GM12878 (cell line): Measurements from ENCODE around the gene SPRY1. TPM values are rescaled to one million over a fixed set of nuclear protein-coding genes. Genes with fewer than 3 reads are reported as not detected.

Source experiments
- ATAC-seq: fragments of 200-7000 bp; cut with Tn5 transposase; 3 replicates; pipeline ENCODE4 v1.9.1; 2020; ENCODE audit warnings: mild to moderate bottlenecking, moderate library complexity
- BruUV-seq: library from RNA; stranded (reverse); fragments of 400-500 nt; replicated peaks from 2 replicates; lab custom pipeline; 2021; lab: Mats Ljungman, UMichigan
- CTCF ChIA-PET: fragments of 300-600 bp; sonication (Branson Sonifier 250); formaldehyde crosslinking; extraction: SDS; loops from one replicate; lab custom pipeline; 2021; ENCODE audit warnings: inconsistent platforms; lab: Yijun Ruan, JAX
- POLR2A ChIA-PET: fragments of 350-600 bp; formaldehyde crosslinking; extraction: SDS; loops from one replicate; lab custom pipeline; 2021; ENCODE audit warnings: inconsistent platforms; lab: Charles Lee
- RAD21 ChIA-PET: fragments of 300-600 bp; sonication (Branson Sonifier 250); formaldehyde crosslinking; loops from one replicate; lab custom pipeline; 2023; ENCODE audit warnings: antibody characterized with exemption; ENCODE audit not compliant: unreplicated experiment; lab: Charles Lee
- SMC1A ChIA-PET: fragments of 300-600 bp; sonication (Branson Sonifier 250); formaldehyde crosslinking; loops from one replicate; lab custom pipeline; 2023; ENCODE audit not compliant: unreplicated experiment, uncharacterized antibody; lab: Charles Lee
- DNase-seq: peaks from one replicate; pipeline ENCODE4 v3.0.0-alpha.2; 2011; ENCODE audit warnings: low read depth, low spot score
- FAIRE-seq: peaks from 3 replicates; lab custom pipeline; 2011; peaks lifted over from hg19 to GRCh38; lab: Jason Lieb, UNC
- H2AFZ ChIP-seq: 2 replicates; pipeline ENCODE4 v1.6.0; 2011; ENCODE audit warnings: low read depth, low read length, control low read depth; ENCODE audit not compliant: control insufficient read depth
- H3K27ac ChIP-seq: 2 replicates; pipeline ENCODE4 v1.5.1; 2011; ENCODE audit warnings: control low read depth; ENCODE audit not compliant: control insufficient read depth, insufficient read depth
- H3K27me3 ChIP-seq, 2 experiments: replicated peaks in 1 of 2; 2 replicates each; pipeline versions ENCODE4 v1.6.0 to v1.6.1; 2011; ENCODE audit warnings: low read length in 1 of 2; ENCODE audit not compliant: control insufficient read depth in 2 of 2, insufficient read depth in 2 of 2
- H3K36me3 ChIP-seq, 2 experiments: 2 replicates each; pipeline ENCODE4 v1.5.1; 2011; ENCODE audit warnings: low read length in 1 of 2; ENCODE audit not compliant: control insufficient read depth in 2 of 2, insufficient read depth in 2 of 2
- H3K4me1 ChIP-seq: 2 replicates; pipeline ENCODE4 v1.6.1; 2011; ENCODE audit warnings: mild to moderate bottlenecking, low read length, moderate library complexity, mixed read lengths; ENCODE audit not compliant: control insufficient read depth, insufficient read depth
- H3K4me2 ChIP-seq: 2 replicates; pipeline ENCODE4 v1.6.0; 2011; ENCODE audit warnings: control low read depth; ENCODE audit not compliant: control insufficient read depth, insufficient read depth
- H3K4me3 ChIP-seq: fragments of 200-600 bp; sonication (generic); 2 replicates; pipeline ENCODE4 v1.5.1; 2016
- H3K79me2 ChIP-seq: 2 replicates; pipeline ENCODE4 v1.6.0; 2011; ENCODE audit warnings: low read length; ENCODE audit not compliant: control insufficient read depth, insufficient read depth
- H3K9ac ChIP-seq: 2 replicates; pipeline ENCODE4 v1.8.0; 2011; ENCODE audit warnings: low read length, control low read depth, mixed read lengths; ENCODE audit not compliant: control insufficient read depth, insufficient read depth
- H3K9me3 ChIP-seq: replicated peaks from 3 replicates; pipeline ENCODE4 v1.5.1; 2011; ENCODE audit warnings: mild to moderate bottlenecking, low read length; ENCODE audit not compliant: control insufficient read depth, insufficient read depth
- H4K20me1 ChIP-seq: 2 replicates; pipeline ENCODE4 v1.6.0; 2011; ENCODE audit not compliant: control insufficient read depth, insufficient read depth
- PKNOX1 ChIP-seq: fragments of 450-650 bp; IDR thresholded peaks from 2 replicates; pipeline ENCODE4 v1.6.1; 2016; ENCODE audit warnings: mild to moderate bottlenecking
- RUNX3 ChIP-seq: IDR thresholded peaks from 2 replicates; pipeline ENCODE4 v1.6.1; 2012; ENCODE audit warnings: low read length, inconsistent platforms
- ZNF592 ChIP-seq: fragments of 450-650 bp; IDR thresholded peaks from 2 replicates; pipeline ENCODE4 v1.6.1; 2017; ENCODE audit warnings: mild to moderate bottlenecking, moderate library complexity
- WGBS: methylation state at CpG from one replicate; pipeline ENCODE4 v1.1.6; 2016; ENCODE audit warnings: low lambda C conversion rate; ENCODE audit not compliant: insufficient replicate concordance, insufficient coverage; ENCODE audit errors: missing lambda C conversion rate; 5-methylcytosine and 5-hydroxymethylcytosine counted together
- in situ Hi-C: fragments of 300-500 bp; cut with MboI; formaldehyde crosslinking; loops from 9 replicates; pipeline ENCODE4 v1.14.3; 2018; ENCODE audit warnings: mixed read lengths
- intact Hi-C: fragments of 100-400 bp; cut with micrococcal nuclease; formaldehyde crosslinking; loops from one replicate; pipeline ENCODE4 v1.14.2; 2022; ENCODE audit not compliant: unreplicated experiment
- polyA plus RNA-seq, 11 experiments: library from polyadenylated mRNA; depleted of rRNA in 4 of 11; unstranded in 6 of 11; stranded (reverse) in 5 of 11; fragments of >200 nt; fragmentation: Nextera tagmentation in 4 of 11; fragmentation: Illumina TruSeq in 1 of 11; extraction: Ambion mirVana in 4 of 11; extraction: Trizol in 1 of 11; gene quantifications; 1 replicate in 1 of 11; 2 replicates in 10 of 11; pipeline versions ENCODE4 v1.2.1 to v1.2.3, GENCODE V29; 2011 to 2016; ENCODE audit warnings: inconsistent platforms in 2 of 11, missing spikeins in 2 of 11, low read depth in 1 of 11
- total RNA-seq, 4 experiments: library from RNA; depleted of rRNA in 3 of 4; stranded (reverse); fragments of >200 nt in 3 of 4; fragmentation: Illumina TruSeq in 1 of 4; extraction: Trizol in 1 of 4; gene quantifications; 2 replicates each; pipeline versions ENCODE4 v1.2.1 to v1.2.3, GENCODE V29; 2013 to 2021

SPRY1 gene
- total and polyA plus RNA-seq, 10 of the 15 experiments (the other 5 are each of a cell fraction or from before 2014, with no cell fraction given), result 0.05 to 5.7 (median 0.23) TPM; not detected in 2

- no peak for TF ChIP-seq ZNF592
Measured at GRCh38 chr4:123356921-123357320, 39.7 kb upstream of the SPRY1 start (continued).

- H3K27ac ChIP-seq, result no peak overlapping the region
- H4K20me1 ChIP-seq, result no peaks in the 10 kb centered on the region
- TF ChIP-seq RUNX3 (no peak), PKNOX1 (0 out of 2 replicates have a peak, but pooled peaks have one; percentile 18)
- DNase-seq (no peak), FAIRE-seq (no peak), ATAC-seq (no peak)
- ChIA-PET POLR2A (no interaction called here), SMC1A (interaction anchor here (0.5 to 1.7 kb wide), 8 partner anchors 9 to 963 kb away, joined by 3 to 5 read pairs (median 3); no protein-coding TSS in a partner anchor), RAD21 (interaction anchor here (1.7 kb wide), 1 partner anchor 27 kb away, joined by 3 read pairs; no protein-coding TSS in a partner anchor), CTCF (interaction anchor here (0.8 to 1.4 kb wide), 2 partner anchors 19 to 301 kb away, joined by 3 to 4 read pairs; no protein-coding TSS in a partner anchor)
- H2AFZ ChIP-seq, result no peak overlapping the region; the same call in 1 of the 2 replicates
- H3K79me2 ChIP-seq, result no peaks in the 10 kb centered on the region
- no peaks in the 10 kb centered on the region for H3K27me3 ChIP-seq
- BruUV-seq, result no TSS peak
- intact Hi-C loops, result no loop called here
- no peak overlapping the region for H3K9ac ChIP-seq
- H3K36me3 ChIP-seq, result no peaks in the 10 kb centered on the region
- peaks cover 5% of the 10 kb centered on the region for H3K4me1 ChIP-seq
- H3K4me3 ChIP-seq, result no peak overlapping the region
- no peaks in the 10 kb centered on the region for H3K9me3 ChIP-seq
- WGBS, result 16% methylated on average over 5 of the region's 5 CpGs
- no peak overlapping the region for H3K4me2 ChIP-seq
- in situ Hi-C loops, result no loop called here
Measured at GRCh38 chr4:123359449-123360315, 36.9 kb upstream of the SPRY1 start.
